CD4-positive, alpha-beta T cell treated with Interleukin-17A for 4 hours (primary cell): Measurements from ENCODE around the gene BEND3.
"Not testable (repeated sequence)": the region's sequence is repeated elsewhere in the genome, so short reads cannot be mapped to it uniquely, and the experiment has no call there.

Experiments used
- DNase-seq: peaks from one replicate; pipeline ENCODE4 v3.0.0-alpha.2; 2020; ENCODE audit warnings: mixed read lengths

Gene BEND3

DNA sequence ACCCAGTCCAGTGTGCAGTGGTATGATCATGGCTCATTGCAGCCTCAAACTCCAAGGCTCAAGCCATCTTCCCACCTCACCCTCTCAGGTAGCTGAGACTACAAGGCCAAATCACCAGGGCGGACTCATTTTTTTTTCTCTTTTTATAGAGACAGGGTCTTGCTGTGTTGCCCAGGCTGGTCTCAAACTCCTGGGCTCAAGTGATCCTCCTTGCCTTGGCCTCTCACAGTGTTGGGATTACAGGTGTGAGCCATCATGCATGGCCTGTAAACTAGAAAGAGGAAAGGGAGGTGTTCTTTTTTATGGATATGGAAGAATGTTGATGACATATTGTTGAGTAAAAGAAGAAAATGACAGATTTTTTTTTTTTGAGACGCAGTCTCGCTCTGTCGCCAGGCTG lies 5.1 kb upstream of the BEND3 start:
- no peak for DNase-seq

DNA sequence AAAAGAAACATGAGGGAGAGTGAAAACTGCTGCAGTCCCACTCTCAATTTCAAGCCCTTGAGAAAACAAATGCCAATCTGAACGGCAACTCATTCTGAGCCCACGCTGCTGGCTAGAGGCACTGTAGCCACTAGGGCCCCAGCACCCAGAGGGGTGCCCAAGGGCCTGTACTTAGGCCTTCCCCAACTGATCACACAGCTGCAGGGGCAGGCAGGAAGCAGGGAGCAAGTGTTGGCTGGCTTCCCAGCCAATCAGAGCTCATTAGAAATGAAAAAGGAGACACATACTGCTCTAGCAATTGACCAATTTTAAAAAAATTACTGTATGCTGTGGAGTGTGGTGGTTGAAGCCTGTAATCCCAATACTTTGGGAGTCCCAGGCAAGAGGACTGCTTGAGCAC lies 3.7 kb upstream of the BEND3 start:
- DNase-seq = no peak

DNA sequence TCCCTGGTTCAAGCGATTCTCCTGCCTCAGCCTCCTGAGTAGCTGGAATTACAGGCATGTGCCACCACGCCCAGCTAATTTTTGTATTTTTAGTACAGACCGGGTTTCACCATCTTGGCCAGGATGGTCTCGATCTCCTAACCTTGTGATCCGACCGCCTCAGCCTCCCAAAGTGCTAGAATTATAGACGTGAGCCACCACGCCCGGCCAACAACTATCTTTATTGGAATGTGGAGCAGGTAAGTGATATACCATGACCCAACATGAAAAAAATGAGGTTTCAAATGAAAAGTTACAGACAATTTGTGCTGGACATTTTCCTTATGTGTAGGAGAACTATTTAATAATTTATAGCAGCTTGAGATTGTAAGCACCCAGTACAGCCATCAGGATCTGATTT lies 3.2 kb upstream of the BEND3 start:
- not testable (repeated sequence) for DNase-seq

DNA sequence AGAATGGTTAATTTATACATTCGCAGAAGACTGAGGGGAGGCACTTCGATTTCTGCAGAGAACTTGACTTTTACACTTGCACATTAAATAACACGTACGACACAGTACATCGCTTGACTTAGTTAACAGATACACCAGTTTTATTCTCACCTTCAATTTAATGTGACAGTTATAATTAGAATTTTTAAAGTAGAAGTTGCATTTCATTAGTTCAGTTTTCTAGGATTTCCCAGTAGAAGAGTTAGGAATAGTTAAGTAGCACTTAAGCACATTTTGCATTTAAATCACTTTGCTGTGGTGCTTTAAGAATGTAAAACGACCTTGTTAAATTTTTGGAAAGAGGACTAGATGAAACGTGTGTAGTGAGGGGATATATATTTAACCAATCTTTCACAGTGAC lies 1.6 kb upstream of the BEND3 start:
- DNase-seq = no peak

DNA sequence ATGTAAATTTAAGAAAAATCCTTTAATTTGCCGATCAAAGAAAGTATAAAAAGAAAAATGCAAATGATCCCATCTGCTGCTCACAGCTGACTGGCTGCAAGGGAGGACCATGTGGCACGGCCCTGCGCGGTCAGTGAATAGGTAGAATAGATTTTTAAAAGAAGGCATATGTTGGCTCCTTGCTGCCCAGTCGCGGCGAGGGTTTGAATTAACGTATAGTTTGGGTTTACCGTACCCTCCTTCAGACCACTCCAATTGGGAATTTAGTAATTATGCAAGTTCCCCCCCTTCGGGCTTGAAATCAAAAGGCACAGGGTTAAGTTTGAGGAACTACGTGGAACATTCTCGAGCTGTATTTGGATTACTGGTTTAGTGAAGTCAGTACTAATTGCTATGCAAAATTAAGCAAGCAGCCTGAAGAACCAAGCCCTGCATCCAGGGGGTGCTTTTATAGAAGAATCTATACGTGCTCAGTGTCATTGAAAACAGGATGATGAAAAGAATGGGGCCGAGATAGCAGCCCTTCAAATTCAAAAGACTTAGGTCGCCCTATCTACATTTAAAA lies 1.1 kb upstream of the BEND3 start:
- DNase-seq = peak; percentile 16

DNA sequence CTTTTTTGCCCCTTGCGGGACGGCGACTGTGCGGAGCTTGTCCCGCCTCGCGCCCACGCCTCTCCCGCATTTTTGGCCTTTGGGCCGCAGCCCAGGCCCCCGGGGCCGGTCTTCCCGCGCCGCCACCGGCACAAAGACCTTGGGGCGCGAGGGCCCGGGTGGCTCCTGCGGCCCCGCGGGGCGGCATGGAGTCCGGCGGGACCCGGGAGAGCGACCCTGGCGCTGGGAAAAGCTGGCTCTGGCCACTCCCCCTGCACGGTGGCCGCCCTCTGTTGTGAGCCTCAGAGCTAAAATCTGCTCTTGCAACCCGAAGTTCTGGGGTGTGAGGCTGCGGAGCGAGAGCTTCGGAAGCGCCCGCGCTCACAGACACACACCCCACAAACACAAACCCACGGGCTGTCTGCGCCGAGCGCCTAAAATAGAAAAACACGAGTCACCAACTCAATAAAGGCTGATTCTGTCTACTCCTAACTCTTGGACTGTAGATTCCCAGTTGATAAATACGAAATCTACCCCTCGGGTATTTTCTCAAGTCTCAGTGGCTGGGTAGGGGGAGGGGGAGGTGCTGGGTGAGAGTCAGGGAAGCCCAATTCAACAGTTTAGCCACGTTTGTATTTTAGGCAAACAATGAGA lies 496 bp upstream of the BEND3 start:
- peak; percentile 36 for DNase-seq

DNA sequence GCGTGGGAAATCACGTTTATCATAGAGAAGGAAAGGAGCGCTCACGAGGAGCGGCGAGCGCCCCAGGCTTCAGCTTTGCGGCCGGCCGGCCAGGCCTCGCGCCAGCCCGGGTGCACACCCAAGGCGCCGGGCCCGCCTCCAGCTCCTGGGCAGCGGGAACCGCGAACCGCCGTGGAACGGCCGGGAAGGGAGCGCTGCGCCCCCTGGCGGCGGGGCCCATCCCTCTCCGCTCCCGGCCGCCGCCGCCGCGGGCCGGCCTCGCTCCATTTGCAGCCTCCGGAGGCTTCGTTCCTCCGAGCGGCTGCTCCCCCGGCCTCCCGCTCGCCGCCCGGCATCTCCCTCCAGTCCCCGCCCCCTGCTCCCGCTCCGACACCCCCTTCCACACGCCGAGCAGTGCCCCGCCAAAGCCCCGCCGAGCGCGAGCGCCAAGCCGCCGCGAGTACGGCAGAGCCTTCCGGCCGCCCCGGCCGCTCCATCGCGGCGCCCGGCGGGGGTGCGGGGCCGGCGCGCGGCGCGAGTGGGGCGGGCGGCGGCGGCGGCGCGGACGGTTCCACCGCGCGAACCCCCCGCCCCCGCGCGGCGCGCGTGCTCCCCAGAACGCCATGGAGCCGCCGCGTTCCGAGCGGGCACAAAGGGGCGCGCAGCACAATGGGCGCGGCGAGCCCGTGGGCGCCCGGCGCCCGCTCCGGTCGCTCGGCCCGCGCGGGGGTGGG lies 946 bp downstream of the BEND3 start:
- DNase-seq = peak; percentile 82

DNA sequence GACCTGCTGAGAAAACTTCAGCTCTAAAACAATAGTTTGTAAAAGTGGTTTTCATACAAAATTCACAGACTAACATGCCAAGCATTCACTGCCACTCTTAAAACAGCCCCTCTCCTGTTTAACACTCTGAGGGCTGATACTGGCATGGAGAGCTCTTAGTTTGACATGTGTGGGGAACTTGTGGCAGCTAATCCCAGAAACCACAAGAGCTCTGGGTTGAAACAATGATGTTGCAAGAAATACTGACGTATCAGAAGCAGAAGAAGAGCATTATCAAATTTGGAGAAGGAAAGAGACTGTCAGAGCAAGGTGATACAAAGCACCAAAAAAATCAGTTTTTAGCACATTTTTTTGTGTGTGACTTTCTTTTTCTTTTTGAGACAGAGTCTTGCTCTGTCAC lies 5.1 kb downstream of the BEND3 start:
- DNase-seq = no peak

DNA sequence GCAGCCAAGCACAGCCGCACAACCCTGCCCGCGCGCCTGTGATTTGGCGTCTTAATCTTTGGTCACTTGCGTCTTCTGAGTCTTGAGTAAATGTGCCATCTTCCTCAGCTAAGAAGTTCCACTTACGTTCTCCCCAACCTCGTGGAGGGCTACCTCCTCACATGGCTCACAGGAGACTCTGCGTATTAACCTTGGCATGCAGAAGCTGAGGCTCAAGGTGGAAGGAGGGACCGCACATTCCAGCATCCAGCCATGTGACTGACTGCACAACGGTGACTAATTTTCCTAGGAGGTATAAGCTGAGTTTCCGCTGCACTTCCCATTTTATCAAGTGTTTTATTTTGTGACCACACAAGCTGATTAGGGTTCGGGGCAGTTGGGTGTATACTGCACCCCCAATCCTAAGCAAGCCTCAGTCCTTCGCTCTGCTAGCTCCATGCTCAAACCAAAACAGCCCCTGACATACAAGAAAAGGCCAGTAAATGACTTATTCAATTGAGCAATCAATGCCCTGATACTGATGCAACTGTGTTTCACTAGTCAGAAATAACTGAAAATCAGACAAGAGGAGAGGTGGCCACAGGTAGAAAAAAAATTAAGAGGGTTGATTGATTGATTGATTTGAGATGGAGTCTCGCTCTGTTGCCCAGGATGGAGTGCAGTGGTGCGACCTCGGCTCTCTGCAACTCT lies 7.0 kb downstream of the BEND3 start:
- no peak for DNase-seq

DNA sequence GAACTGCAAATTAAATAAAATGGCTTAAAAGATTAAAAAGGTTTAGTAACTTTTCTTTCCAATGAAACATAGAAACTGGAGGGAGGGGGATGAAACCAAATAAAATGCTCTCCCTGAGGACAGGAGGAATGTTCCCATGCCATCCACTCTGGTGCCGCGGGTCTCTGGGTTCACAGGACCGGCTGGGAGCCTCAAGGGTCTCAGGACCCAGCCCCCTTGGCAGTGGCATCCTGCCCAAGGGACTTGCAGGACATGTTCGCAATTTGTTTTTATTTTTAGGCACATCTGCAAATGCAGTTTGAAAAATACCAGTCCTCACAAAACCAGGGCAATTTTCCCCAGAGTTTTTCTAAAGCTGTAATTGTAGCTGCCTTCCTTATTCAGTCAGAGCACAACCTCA lies 7.5 kb downstream of the BEND3 start:
- DNase-seq = no peak

DNA sequence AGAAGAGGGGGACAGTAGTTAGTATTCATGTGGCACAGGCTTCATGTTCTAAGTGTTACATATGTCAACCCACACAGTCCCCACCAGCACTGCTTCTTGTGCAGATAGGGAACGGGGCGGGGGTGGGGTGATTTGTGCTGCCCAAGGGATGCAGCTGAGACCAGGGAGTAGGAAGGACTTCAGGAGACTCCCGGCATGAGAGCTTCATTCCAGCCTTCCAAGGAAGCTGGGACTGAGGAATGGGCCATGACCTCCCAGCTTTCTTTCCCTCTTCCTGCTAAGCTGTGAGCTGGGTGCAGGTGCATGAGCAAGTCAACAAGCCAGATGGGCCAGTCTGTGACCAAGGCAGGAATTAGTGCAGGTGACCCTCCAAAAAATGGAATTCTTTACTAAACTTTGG lies 9.2 kb downstream of the BEND3 start:
- DNase-seq = no peak

DNA sequence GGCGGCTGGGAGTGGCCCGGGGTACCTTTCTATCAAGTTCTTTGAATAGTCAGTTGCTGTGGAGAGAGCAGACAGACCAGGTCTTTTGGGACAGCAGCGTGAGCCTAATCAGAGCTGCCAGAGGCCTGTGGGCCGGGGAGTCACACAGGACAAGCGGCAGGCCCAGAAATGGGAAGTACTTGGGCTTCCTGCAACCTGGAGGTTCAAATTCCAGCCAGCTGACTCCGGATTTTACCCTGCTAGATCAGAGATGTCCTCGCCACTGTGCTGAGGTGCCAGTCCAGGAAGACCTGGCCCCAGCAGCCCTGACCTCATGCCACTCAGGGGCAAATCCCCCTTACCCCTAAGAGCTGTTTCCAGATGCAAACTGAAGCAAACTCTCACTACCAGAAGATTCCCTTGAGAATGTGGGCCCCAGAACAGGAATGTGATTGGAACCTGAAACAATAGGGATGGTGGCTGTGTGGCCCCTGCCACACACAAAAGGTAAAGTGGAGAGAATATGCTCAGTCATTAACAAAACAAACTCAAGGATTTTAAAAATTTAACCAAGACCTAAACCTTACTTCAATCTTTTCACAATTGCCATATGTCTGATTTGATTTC lies 9.7 kb downstream of the BEND3 start:
- DNase-seq = no peak

DNA sequence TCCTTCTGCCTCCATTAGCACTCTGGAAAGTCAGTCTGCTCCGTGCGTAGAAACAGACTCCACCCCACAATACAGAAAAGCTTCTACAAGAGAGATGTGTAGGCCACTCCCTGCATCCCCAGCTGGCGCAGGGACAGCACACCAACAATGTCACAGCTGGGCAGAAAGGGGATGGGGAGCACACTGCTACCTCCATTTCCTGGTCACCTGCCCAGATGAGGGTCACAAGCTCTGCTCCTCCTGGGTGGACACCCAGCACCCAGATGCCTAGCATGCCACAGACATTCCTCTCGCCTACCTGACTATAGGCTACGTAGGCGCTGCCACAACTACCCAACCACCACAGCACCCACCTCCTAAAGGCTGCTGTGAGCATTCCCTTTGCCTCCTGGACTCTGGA lies 12.2 kb downstream of the BEND3 start:
- DNase-seq = no peak

DNA sequence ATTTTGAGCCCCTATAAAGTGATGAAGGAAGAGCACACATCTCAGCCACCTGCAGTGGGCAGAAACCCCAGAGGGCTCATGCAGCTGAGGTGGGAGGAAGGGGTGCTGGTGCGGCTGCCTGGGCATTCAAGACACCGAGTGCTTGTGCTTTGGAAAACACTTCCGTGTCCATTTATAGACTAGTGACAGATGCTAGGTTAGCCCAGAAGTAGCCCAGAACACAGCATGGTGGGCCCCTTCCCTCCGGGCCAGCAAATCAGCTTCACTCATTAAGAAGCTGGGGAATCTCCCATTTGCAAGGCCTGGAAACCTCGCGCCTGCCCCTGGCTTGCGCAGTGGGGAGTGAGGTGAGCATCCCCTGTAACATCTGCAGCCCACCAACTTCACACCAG lies 12.9 kb downstream of the BEND3 start:
- DNase-seq = no peak

DNA sequence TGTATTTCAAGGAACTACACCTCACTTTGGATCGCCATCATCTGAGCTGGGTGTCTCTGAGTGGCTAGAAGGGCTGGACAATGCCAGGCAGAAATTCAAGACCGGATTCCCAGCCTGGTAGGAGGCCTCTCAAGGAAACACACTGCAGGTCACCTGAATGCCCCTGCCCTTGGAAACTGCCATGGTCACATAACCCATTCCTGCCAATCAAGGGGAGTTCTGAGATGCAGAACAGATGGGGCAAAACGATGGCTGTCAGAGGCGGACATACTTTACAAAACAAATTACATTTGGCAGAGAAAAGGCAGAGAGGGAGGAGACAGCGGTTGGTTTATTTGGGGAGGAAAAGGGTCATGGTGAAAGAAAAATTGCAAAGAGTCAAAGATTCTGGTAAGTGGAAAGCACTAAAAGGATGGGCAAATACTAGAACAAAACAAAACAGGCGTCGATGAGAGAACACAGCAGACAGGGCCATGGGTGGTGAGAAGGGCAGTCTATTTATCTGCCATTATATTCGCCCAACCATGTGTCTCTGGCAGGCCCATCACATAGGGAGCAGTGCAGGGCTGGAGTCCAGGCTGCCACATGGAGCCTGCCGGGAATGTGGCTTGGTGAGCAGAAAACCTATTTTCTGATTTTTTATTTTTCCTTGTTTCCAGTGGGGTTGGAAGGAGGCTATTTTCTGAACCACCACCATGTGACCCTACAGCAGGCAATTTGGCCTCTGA lies 13.5 kb downstream of the BEND3 start:
- DNase-seq = no peak

DNA sequence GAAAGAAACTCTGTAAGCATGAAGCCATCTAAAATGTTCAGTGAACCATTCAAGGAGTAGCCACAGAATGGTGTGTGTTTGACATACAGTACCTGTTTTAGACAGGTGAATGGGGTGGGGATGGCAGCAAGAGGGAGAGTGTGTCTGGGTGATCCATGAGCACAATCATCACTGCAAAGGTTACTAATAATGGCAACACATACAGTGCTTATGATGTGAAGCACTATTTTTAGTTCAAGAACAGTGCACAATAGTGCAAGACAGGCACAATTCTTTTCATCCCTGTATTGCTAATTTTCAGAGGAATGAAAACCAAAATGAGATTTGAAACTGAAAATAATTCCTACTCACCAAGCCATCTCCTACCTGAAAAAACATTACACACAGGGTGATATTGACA lies 14.1 kb downstream of the BEND3 start:
- DNase-seq = no peak

DNA sequence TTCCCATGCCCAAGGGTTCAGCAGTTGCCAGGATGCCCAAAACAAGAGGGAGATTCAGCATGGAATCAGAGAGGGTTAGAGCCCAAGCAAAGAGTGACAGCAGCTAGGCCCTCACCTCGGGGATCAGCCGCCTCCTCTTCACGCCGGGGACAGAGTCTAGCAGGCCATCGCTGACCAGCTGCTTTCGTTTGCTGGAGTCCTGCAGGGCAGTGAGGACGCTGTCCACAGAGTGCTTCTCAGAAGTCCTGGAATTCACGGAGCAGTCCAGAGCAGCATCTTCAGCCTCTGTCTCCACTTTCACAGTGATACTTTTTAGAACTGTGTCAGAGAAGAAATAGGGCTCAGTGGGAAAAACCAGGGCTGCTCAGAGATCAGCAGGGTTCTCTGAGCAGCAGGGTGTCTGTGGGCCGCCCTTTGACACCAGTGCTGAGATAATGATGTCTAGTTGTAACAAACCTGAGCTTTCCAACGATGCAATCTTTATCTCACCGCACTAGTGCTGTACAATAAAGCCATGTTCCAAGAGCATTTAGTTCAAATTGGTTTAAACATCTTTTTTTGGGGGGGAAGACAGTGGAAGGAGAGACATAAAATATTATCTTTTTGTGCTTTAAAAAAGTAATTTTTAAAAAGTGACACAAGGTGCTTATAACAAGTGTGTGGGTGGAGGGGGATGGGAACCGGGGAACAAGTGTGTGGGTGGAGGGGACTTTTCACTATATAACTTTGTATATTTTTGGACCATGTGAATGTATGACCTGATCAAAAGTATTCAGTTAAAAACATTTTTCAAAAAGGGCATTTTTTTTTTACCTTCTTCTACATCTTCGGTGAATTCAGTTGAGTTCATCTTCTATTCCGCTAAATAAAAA lies 16.6 kb downstream of the BEND3 start:
- DNase-seq = no peak

DNA sequence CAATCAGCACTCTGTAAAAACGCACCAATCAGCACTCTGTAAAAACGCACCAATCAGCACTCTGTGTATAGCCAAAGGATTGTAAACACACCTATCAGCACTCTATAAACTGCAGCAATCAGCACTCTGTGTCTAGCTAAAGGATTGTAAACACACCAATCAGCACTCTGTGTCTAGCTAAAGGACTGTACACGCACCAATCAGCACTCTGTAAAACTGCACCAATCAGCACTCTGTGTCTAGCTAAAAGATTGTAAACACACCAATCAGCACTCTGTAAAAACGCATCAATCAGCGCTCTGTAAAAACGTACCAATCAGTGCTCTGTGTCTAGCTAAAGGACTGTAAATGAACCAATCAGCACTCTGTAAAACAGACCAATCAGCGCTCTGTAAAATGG lies 30.9 kb downstream of the BEND3 start:
- DNase-seq = not testable (repeated sequence)

DNA sequence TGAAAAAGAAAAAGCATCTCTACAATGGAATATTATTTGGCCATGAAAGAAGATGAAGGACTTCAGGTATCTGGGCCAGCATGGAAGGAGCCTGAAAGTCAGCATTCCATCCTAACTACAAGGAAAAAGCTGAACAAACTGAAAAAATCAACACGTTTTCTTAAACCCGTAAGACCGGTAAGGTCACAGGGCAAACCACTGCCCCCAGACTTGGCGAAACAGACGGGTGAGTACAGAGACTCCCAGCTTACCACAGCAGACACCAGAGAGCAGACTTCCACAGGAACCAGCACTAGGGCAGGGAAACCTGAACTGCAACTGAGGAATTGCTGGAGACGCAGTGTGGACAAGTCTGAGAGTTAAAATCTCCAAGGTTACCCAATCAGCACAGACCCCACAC lies 31.4 kb downstream of the BEND3 start:
- no peak for DNase-seq

DNA sequence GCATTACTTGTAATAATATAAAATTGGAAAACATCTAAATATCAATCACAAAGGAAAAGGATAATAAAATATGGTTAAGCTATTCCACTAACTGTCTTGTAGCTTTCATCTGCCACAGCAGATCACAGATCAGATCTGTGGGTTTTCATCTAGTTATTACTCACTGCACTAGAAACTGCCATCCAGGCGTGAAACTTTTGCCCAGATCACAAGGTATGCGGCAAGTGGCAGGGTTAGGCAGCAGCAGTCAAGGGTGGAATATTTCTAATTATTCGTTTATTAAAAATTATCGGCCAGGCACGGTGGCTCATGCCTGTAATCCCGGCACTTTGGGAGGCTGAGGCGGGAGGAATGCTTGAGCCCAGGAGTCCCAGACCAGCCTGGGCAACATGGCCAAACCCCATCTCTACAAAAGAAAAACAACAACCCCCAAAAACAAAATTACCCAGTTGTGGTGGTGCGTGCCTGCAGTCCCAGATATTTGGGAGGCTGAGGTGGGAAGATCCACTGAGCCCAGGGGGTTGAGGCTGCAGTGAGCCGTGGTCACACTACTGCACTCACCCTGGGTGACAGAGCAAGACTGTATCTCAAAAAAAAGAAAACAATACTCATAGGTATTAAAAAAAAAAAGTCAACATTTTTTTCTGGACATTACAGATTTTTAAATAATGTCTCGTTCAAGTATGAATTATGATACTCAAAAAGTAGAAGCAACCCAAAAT lies 32.1 kb downstream of the BEND3 start:
- DNase-seq = no peak

DNA sequence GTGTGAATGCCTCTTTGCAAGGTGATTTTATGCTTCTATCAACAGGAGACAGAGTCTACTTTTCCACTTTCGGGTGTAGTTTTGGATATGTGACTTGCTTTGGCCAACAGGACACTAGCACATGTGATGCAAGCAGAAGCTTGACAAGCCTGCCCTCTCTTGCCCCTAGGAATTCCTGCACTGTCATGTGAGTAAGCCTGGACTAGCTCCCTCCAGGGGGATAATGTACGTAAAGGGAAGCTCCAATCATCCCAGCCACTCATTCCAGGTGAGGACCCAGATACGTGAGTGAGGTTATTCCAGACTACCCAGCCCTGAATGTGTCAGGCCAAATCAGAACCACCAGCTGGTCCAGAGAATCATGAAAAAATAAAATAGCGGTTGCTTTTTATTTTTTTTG lies 33.3 kb downstream of the BEND3 start:
- DNase-seq = no peak
